HG03139 (cell line): ENCODE measurements around the gene TRABD2B.

Experiments used
- ATAC-seq: cut with Tn5 transposase; IDR thresholded peaks from one replicate; pipeline ENCODE4 v1.9.1; 2021; ENCODE audit not compliant: unreplicated experiment

Gene TRABD2B

GRCh38 chr1:47997289-47998200, at the start of gene TRABD2B:
TRABD2B (minus strand) TSS chr1:47997385.
- ATAC-seq = peak; percentile 81

- no peak for ATAC-seq
These were observed 47.1 kb upstream of the TRABD2B start for GRCh38 chr1:48044311-48044710.

GRCh38 chr1:48043622-48044021, 46.4 kb upstream of the TRABD2B start:
- no peak for ATAC-seq

GRCh38 chr1:48040154-48040553, 43.0 kb upstream of the TRABD2B start:
- no peak for ATAC-seq

GRCh38 chr1:48039088-48040054, 42.2 kb upstream of the TRABD2B start:
- ATAC-seq = no peak

- ATAC-seq = no peak
These were observed 41.1 kb upstream of the TRABD2B start for GRCh38 chr1:48038270-48038767.

GRCh38 chr1:48036710-48037355, 39.6 kb upstream of the TRABD2B start:
- no peak for ATAC-seq

GRCh38 chr1:48035371-48036141, 38.4 kb upstream of the TRABD2B start:
- ATAC-seq = no peak

- no peak for ATAC-seq
These were observed 36.4 kb upstream of the TRABD2B start for GRCh38 chr1:48033495-48034045.

GRCh38 chr1:48031676-48032075, 34.5 kb upstream of the TRABD2B start:
- no peak for ATAC-seq

- ATAC-seq = no peak
These were observed 33.6 kb upstream of the TRABD2B start for GRCh38 chr1:48030696-48031365.

GRCh38 chr1:48030211-48030610, 33.0 kb upstream of the TRABD2B start:
- ATAC-seq = no peak

- ATAC-seq = no peak
These were observed 31.3 kb upstream of the TRABD2B start for GRCh38 chr1:48028218-48029069.

- no peak for ATAC-seq
These were observed 30.3 kb upstream of the TRABD2B start for GRCh38 chr1:48027533-48027835.

GRCh38 chr1:48026701-48027532, 29.7 kb upstream of the TRABD2B start:
- ATAC-seq = no peak

GRCh38 chr1:48026275-48026674, 29.1 kb upstream of the TRABD2B start:
- no peak for ATAC-seq

GRCh38 chr1:48025076-48025475, 27.9 kb upstream of the TRABD2B start:
- no peak for ATAC-seq

- ATAC-seq = no peak
These were observed 26.3 kb upstream of the TRABD2B start for GRCh38 chr1:48023488-48023887.
